ENCODE data around the gene TMTC2. TPM values are rescaled to one million over a fixed set of nuclear protein-coding genes. Genes with fewer than 3 reads are reported as not detected.
A peak's percentile ranks its signal among the peaks of the same experiment; 100 is the strongest.

The TMTC2 gene
- total RNA-seq, 4 donors from 2014 or later = 19.5 to 35.8 (median 22.9) TPM

DNA sequence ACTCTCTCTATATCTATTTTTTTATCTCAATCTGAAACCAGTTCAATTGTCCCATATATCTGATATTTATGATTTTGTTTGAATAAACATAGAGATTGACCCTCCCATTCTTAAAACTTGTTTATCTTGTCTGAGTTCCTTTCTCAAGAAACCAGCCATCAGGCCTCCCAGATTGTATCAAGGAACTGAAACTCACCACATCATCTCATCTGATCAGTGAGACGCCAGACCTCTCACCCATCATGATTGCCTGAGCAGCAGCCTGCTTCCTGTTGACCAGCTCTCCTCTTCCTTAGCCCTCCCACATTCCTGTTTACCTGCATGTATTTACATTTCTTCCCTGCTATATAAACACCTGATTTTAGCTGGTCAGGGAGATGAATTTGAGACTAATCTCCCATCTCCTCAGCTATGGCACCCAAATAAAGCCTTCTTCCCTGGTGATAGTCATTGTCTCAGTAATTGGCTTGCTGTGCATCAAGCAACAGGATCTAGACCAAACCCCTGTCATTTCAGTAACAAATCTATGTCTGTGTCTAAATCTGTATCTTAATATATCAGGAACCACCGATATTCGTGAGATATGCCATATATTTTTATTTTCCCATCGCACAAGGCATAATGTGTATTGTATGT is 323.6 kb downstream of the TMTC2 start:
- Histone ChIP-seq H3K4me3 (no peak overlapping the region), H3K4me1 (no peaks in the 10 kb centered on the region), H3K36me3 (peaks cover 0 to 44% (median 0%) of the 10 kb centered on the region in 3 donors), H3K27me3 (no peaks in the 10 kb centered on the region), H3K27ac (no peak overlapping the region), H3K9me3 (peaks cover 0 to 27% (median 5%) of the 10 kb centered on the region in 4 donors)
- TF ChIP-seq, protein P1, sequence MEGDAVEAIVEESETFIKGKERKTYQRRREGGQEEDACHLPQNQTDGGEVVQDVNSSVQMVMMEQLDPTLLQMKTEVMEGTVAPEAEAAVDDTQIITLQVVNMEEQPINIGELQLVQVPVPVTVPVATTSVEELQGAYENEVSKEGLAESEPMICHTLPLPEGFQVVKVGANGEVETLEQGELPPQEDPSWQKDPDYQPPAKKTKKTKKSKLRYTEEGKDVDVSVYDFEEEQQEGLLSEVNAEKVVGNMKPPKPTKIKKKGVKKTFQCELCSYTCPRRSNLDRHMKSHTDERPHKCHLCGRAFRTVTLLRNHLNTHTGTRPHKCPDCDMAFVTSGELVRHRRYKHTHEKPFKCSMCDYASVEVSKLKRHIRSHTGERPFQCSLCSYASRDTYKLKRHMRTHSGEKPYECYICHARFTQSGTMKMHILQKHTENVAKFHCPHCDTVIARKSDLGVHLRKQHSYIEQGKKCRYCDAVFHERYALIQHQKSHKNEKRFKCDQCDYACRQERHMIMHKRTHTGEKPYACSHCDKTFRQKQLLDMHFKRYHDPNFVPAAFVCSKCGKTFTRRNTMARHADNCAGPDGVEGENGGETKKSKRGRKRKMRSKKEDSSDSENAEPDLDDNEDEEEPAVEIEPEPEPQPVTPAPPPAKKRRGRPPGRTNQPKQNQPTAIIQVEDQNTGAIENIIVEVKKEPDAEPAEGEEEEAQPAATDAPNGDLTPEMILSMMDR (IDR thresholded peaks at IDR 0.05) = no peak
- TF ChIP-seq POLR2A (IDR thresholded peaks at IDR 0.05) (no peak), EP300 (IDR thresholded peaks at IDR 0.05) (no peak)
- WGBS, 2 donors = 49% methylated on average over 4 of the region's 4 CpGs
- DNase-seq (ENCODE audit: low spot score in 2 of 2) = no peak

DNA sequence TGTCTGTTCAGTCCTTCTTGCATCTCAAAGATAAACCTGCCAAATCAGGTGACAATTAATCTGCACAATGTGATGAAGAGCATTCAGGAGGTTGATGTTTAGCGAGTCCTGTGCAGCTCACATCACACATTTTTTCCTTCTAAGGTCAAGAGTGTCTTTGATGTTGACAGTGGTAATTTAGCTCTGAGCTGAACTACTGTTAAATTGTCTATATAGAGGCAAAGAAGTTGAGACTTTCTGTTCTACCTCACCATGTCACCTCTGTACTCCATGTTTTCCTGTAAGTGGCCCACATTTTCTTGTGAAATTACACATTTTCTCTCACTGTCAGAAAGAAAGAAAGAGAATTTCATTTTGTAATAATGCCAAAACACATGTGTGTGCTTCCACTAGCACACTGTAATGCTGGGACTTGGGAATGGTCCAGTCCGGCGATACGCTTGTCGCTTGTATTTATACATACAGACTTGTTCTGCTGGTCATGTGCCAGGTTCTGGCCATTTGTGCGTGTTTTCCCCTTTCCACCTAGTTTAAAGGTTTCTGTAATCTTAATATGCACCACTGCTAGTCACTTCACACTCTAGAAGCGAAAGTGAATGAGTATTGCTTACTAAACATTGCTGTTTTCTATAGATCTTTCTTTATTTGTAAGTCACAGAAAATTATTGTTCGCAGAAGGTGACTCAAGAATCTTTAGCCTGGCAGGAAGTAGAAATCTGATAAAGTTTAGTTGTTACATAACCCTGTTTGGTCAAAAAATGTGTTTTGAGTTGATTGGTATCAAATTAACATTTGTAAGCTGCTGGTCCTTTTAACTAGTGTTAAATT is 328.9 kb downstream of the TMTC2 start:
- WGBS, 2 donors = 56 to 64% methylated on average over 8 of the region's 8 CpGs
- Histone ChIP-seq H3K27ac (peak overlapping the region in 1 of 4 donors; percentile 19), H3K4me1 (peaks cover 0 to 12% (median 0%) of the 10 kb centered on the region in 4 donors), H3K9me3 (no peaks in the 10 kb centered on the region), H3K27me3 (no peaks in the 10 kb centered on the region), H3K36me3 (peaks cover 0 to 3% (median 0%) of the 10 kb centered on the region in 3 donors), H3K4me3 (peak overlapping the region in 1 of 4 donors; percentile 8)
- DNase-seq (ENCODE audit: low spot score in 2 of 2) = peak in 1 of 2 donors; percentile 6
- TF ChIP-seq, protein P1 (IDR thresholded peaks at IDR 0.05) = no peak

DNA sequence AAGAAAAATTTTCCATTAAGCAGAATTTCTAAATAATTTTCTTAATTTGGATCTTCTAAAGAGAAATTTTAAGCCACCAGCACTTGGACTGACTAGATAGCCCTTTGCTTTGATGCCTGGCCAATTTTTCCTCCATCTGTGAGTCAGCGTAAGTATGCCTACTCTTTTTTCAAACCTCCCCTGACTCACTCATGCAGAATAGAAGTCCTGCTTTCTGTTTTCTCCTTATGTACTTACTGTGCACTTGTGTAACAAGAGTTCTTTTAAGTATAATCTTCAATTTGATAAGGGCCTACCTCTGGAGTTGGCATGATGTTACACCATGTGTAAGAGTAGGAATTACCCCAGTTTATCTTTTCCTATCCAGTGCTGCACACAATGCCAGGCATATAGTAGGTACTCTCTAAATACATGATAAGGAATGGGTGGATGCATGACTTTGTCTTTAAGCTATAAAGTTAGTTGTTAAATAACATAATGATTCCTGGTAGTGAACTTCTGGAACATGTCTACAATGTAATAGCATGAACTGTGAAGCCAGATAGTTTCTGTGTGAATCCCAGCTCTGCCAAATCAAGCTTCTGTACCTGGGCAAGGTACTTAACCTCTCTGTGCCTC is 329.6 kb downstream of the TMTC2 start:
- TF ChIP-seq POLR2A (IDR thresholded peaks at IDR 0.05) (no peak), EP300 (IDR thresholded peaks at IDR 0.05) (no peak)
- TF ChIP-seq, protein P1 (IDR thresholded peaks at IDR 0.05) = no peak
- Histone ChIP-seq H3K4me1 (peaks cover 0 to 12% (median 0%) of the 10 kb centered on the region in 4 donors), H3K36me3 (no peaks in the 10 kb centered on the region), H3K27me3 (no peaks in the 10 kb centered on the region), H3K9me3 (no peaks in the 10 kb centered on the region), H3K27ac (peak overlapping the region in 1 of 4 donors; percentile 56), H3K4me3 (no peak overlapping the region)
- peak in 1 of 2 donors; percentile 21 for DNase-seq (ENCODE audit: low spot score in 2 of 2)
- 53 to 54% methylated on average over 1 of the region's 1 CpG for WGBS, 2 donors

DNA sequence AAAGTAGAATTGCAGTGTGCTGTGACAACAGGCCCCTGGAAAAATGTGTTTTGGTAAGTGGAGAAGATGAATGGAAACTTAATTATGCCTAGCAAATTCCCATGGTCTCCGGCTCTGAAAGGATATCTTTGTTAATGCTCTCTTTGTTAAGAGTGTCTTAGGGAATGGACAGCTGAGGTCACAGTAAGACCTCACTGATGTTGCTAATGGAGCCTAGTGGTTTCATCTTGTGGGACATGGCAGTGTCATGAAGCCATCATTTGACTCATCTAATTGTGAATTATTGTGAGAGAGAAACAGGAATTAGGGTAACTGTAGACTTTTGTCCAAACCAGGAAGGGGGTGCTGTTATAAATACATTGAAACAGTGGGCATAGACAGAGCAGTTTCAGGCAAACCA is 330.3 kb downstream of the TMTC2 start:
- H3K4me1 ChIP-seq = peaks cover 0 to 12% (median 0%) of the 10 kb centered on the region in 4 donors
- H3K4me3 ChIP-seq = no peak overlapping the region
- no peak for DNase-seq (ENCODE audit: low spot score in 2 of 2)
- no peaks in the 10 kb centered on the region for H3K36me3 ChIP-seq
- 0% methylated on average over 1 of the region's 1 CpG for WGBS, 2 donors
- H3K27ac ChIP-seq = peak overlapping the region in 1 of 4 donors; percentile 56
- TF ChIP-seq EP300 (IDR thresholded peaks at IDR 0.05) = no peak
- no peaks in the 10 kb centered on the region for H3K27me3 ChIP-seq
- H3K9me3 ChIP-seq = no peaks in the 10 kb centered on the region

DNA sequence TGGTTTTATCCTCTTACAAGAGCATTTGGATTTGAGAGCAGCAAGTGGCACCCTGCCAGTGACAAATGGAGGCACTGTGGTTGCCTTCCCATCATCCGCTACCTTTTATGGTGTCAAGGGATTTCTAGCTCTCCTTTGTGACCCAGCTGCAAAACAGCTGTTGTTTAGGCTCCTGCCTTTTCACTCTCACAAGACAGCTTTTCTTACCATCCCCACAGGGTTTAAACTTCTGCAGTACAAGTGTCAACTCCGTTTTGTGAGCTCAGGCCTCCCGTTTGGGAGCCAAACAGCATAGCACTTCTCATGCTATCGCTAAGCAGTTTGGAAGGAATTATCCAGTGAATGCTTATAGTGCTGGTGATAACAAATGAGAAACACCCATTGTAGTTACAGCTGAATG is 331.4 kb downstream of the TMTC2 start:
- Histone ChIP-seq H3K27ac (no peak overlapping the region), H3K27me3 (no peaks in the 10 kb centered on the region), H3K9me3 (no peaks in the 10 kb centered on the region), H3K4me3 (no peak overlapping the region), H3K4me1 (peaks cover 0 to 12% (median 0%) of the 10 kb centered on the region in 4 donors), H3K36me3 (no peaks in the 10 kb centered on the region)
- 66 to 76% methylated on average over 4 of the region's 4 CpGs for WGBS, 2 donors
- DNase-seq (ENCODE audit: low spot score in 2 of 2) = no peak
- TF ChIP-seq EP300 (IDR thresholded peaks at IDR 0.05) (no peak), POLR2A (IDR thresholded peaks at IDR 0.05) (no peak)
- TF ChIP-seq, protein P1 (IDR thresholded peaks at IDR 0.05) = no peak

Data from tibial nerve (tissue), 4 donors.